ENCODE measurements around the gene SLC13A1.

DNA sequence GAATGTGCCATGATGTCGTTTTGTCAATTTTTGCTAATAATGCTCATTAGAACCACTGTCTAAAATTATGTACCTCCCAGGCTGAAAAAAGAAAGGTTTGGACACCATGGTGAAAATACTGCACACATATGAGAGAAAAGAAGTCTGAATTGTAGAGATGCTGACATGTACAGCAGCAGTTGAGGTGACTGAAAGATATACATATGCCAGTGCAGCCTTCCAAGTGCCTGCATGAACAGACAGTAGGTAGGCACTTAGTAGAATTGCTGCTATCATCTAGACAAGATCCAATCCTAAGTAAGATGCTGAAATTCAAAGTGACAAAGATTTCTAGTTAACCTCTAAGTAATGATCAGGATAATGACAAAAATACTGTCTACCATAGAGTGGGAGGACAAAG, 86.9 kb downstream of the SLC13A1 start:
- TF ChIP-seq, protein P1, sequence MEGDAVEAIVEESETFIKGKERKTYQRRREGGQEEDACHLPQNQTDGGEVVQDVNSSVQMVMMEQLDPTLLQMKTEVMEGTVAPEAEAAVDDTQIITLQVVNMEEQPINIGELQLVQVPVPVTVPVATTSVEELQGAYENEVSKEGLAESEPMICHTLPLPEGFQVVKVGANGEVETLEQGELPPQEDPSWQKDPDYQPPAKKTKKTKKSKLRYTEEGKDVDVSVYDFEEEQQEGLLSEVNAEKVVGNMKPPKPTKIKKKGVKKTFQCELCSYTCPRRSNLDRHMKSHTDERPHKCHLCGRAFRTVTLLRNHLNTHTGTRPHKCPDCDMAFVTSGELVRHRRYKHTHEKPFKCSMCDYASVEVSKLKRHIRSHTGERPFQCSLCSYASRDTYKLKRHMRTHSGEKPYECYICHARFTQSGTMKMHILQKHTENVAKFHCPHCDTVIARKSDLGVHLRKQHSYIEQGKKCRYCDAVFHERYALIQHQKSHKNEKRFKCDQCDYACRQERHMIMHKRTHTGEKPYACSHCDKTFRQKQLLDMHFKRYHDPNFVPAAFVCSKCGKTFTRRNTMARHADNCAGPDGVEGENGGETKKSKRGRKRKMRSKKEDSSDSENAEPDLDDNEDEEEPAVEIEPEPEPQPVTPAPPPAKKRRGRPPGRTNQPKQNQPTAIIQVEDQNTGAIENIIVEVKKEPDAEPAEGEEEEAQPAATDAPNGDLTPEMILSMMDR (IDR thresholded peaks at IDR 0.05) = no peak
- TF ChIP-seq EP300 (IDR thresholded peaks at IDR 0.05) (no peak), POLR2AphosphoS5 (IDR thresholded peaks at IDR 0.05) (no peak)
